GM12891 (cell line): ENCODE measurements around the gene MYO1D.

Experiments
- PAX5 ChIP-seq: IDR thresholded peaks from 2 replicates; pipeline ENCODE4 v1.6.1; 2011; ENCODE audit warnings: low read length, moderate library complexity, mild to moderate bottlenecking; ENCODE audit not compliant: insufficient read depth, severe bottlenecking
- POLR2A ChIP-seq: IDR thresholded peaks from 2 replicates; pipeline ENCODE4 v1.6.1; 2011; ENCODE audit warnings: low read depth, low read length, control low read depth
- POLR2AphosphoS5 ChIP-seq: IDR thresholded peaks from 2 replicates; pipeline ENCODE4 v1.6.1; 2011; ENCODE audit warnings: low read depth, low read length, control low read depth
- POU2F2 ChIP-seq: IDR thresholded peaks from 2 replicates; pipeline ENCODE4 v1.6.1; 2011; ENCODE audit warnings: low read depth, mild to moderate bottlenecking, control low read depth, low read length, moderate library complexity
- SPI1 ChIP-seq: IDR thresholded peaks from 2 replicates; pipeline ENCODE4 v1.6.1; 2011; ENCODE audit warnings: low read depth, low read length, control low read depth
- TAF1 ChIP-seq: IDR thresholded peaks from 2 replicates; pipeline ENCODE4 v1.6.1; 2011; ENCODE audit warnings: low read depth, low read length, control low read depth

GRCh38 chr17:32634167-32634566 lies 242.8 kb downstream of the MYO1D start:
- no peak for TF ChIP-seq POLR2A
- no peak for TF ChIP-seq POLR2AphosphoS5
- TF ChIP-seq TAF1, result no peak
- TF ChIP-seq PAX5, result no peak
- TF ChIP-seq POU2F2, result no peak
- no peak for TF ChIP-seq SPI1
